MV-4-11 (cell line): ENCODE data around the gene JAKMIP2.

ENCODE experiments used
- DNase-seq: peaks from one replicate; lab custom pipeline; 2025; lab: John Stamatoyannopoulos, UW

JAKMIP2 gene

DNA sequence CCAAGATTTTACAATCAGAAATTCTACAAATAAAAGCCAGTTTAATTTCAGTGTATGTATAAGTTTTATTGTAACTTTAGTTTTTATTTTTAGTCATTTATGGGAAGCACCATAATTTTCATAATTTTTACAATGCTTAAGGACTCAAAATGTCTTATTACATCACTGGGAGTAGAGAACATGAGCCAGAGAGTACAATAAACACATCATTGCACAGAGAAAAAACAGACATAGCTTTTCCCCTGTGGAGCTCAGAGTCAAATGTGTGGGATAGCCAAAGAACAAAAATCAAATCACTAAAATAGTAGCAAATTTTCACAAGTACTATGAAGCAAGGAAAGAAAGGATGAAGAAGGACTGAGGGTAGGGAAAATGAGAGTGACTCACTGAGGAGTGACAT is 5.5 kb upstream of the JAKMIP2 start:
- DNase-seq = no peak

DNA sequence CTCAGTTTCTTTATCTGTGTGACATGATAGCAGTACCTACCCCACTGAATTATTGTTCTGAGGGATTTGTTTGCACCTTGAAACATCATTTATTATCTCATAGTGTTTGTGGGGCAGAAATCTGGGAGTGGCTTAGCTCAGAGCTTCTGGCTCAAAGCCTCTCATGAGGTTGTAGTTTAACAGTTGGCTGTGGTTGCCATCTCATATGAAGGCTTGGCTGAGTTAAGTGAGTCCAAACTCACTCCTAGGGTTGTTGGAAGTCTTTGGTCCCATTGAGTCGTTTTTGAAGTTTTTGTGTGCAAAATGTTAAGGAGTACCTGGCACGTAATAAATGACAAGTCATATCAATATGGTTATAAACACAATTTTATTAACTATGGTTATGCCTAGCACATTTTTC is 3.6 kb upstream of the JAKMIP2 start:
- DNase-seq = no peak

- DNase-seq = no peak
Observed at GRCh38 chr5:147784146-147784987, 1.8 kb upstream of the JAKMIP2 start.

- no peak for DNase-seq
Observed at GRCh38 chr5:147780924-147781573, 1.5 kb downstream of the JAKMIP2 start.

GRCh38 chr5:147779694-147780093 is 2.8 kb downstream of the JAKMIP2 start:
- DNase-seq = no peak

DNA sequence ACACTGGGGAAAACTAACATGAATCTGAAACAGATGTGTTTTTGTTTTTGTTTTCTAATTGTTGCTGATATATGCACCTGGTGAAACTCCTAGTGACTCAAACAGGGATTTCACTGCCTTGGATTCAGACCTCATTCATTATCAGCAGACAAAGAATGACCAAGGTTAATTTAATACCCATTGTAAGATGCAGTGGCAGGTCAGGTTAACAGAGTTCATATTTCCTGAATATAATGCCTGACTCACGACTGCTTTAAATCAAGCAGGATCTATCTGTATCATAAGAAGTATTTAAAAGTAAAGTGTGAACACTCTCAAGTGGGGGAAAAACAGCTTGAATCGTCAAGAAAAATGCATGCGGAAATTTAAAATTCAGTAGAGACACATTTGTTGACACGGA is 5.5 kb downstream of the JAKMIP2 start:
- no peak for DNase-seq

DNA sequence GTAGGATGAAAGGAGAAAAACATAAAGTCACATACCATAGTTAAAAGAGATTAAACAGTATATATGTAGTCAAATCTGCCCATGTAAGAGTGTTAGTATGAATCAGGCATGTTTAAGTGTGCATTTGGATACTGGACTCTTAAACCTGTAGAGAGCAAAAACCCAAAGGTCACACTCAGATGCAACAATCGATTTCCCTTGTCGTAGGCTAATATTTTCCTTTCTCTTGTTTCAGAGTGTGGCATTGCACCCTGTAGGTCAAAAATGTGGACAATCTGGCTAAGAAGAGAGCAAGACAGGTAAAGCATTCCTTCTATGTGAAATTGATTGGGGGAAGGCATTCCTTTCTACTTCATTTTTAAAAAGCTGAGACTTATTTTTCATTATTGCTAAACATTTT is 8.9 kb downstream of the JAKMIP2 start:
- DNase-seq = no peak

DNA sequence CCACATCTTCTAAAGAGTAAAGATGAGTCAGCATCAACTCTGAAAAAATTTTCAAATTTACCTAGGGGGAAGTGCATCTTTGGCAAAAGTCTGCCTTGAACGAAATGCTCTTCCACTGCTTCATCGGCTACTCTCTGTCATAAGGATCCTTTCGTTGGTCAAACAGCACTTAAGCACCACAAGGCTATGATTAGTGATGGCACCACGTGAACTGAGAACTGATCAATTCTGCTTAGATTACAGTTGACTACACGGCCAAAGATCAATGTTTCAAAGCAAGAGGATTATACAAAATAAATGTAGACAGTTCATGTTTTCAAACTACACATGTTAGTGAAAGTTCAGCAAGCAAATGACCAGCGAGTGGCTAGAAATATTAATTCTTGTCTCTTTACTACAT is 9.4 kb downstream of the JAKMIP2 start:
- no peak for DNase-seq

- no peak for DNase-seq
Observed at GRCh38 chr5:147767048-147767447, 15.5 kb downstream of the JAKMIP2 start.

GRCh38 chr5:147763791-147764525 is 18.6 kb downstream of the JAKMIP2 start:
- no peak for DNase-seq

DNA sequence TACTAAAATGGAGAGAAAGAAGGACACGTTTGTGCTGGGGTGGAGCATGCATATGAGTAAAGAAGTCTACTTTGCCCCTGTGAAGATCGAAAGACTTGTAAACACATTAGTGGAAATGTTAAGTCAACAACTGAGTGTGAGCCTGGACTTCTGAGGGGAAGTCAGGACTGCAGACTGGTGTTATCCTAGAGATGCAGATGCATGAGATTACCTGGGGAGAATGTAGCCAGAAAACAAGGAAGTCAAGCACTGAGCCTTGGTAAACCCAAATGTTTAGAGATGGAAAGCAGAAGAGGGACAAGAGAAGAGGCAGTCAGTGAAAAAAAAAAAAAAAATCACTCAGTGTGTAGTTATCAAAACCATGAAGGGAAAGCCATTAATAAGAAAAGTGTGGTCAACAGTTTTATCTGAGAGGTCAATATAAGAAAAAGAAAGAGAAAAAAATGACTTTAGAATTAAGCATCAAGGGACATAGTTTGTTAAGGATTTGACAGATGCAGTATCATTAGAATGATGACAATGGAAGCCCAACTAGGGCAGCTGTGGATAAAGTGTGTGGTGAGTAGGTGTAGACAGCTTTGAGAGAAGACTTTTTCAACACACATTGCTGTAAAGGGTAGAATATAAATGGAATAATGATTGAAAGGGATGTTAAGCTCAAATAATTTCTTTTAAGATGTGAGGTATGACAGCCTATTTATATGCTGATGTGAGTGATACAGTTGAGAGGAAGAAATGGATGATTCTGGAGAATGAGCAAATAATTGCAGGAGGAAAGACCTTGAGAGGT is 22.2 kb downstream of the JAKMIP2 start:
- DNase-seq = no peak

DNA sequence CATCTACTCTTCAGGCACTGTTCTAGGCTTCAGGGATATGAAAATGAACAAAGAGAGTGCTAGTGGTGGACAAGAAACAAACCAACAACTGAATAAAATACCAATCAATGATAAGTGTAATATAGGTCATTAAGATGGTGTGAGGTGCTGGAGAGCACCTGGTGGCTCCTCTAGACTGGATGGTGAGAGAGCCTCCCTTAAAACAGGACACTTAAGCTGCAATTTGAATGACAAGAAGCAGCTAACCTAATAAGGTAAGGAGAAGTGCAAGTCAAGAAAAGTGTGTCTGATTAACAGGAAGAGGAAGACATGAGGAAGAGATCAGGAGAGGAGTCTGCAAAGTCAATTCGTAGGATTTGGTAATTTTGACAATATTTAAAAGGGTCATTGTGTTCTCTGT is 23.1 kb downstream of the JAKMIP2 start:
- no peak for DNase-seq

DNA sequence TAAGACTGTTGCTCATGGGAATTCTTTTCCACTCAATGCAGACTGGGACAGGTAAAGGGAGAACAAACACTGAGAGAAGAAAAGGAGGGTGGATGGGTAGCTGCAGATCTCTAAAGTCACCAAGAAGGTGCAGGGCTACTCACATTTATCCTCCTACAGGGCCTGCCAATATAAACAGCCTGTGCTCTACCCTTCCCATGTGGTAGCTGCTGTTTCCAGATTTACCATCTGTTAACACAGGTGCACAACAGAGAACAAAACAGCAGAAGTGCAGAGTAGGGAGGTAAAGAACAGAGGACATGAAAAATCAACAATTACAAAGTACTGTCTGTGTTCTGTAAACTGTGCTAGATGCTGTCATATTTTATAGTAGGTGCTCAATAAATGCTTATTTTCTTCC is 26.0 kb downstream of the JAKMIP2 start:
- no peak for DNase-seq

DNA sequence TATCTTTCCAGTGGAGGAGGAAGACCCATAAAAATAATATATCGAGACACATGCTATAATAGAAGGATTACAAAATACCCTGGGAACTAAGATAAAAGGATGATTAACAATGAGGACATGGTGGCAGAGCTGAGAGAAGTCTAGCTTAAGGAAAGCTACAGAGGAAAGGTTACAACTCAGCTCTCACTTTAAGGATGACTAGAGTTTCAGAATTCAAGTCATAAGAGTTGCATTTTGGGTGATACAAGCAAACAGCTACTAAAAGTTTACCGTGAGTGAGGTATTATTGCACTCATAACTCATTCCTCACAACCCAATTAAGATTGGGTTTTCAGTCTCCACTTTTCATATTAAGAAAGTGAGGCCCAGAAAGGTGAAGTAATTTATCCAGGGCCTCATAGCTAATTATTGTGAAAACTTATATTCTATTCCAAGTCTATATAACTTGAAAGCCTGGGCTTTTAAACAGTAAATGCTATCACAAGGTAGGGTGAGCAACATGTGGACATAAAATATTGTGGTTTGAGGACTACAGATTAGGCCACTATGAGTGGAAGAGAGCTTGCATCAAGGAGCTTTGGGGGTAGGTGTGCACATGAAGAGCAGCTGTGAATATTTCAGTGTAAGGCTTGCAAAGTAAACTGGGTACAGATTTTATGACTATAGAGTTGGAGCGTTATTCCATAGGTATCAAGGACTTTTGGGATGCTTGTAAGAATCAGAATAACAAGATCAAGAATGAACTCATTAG is 28.0 kb downstream of the JAKMIP2 start:
- DNase-seq = no peak

DNA sequence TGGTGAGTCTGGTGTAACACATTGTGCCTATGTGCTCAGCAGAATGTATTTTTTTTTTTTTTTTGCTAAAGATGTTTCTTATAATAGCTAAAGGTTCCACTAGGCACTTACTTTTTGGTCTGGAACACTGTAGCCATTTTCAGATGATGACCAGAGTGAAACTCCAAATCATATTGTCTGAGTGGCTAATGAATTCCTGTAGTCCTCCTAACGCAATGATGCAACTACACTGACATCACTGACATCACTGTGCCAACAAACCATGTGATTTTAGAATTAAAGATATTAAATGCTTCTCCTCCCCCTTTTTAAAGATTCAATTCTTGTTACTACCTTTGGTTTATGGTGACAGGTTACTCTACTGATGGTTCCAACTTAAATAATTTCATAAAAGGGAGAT is 28.8 kb downstream of the JAKMIP2 start:
- no peak for DNase-seq

- DNase-seq = peak; percentile 21
Observed at GRCh38 chr5:147752666-147753290, 29.8 kb downstream of the JAKMIP2 start.

- no peak for DNase-seq
Observed at GRCh38 chr5:147752033-147752432, 30.5 kb downstream of the JAKMIP2 start.

DNA sequence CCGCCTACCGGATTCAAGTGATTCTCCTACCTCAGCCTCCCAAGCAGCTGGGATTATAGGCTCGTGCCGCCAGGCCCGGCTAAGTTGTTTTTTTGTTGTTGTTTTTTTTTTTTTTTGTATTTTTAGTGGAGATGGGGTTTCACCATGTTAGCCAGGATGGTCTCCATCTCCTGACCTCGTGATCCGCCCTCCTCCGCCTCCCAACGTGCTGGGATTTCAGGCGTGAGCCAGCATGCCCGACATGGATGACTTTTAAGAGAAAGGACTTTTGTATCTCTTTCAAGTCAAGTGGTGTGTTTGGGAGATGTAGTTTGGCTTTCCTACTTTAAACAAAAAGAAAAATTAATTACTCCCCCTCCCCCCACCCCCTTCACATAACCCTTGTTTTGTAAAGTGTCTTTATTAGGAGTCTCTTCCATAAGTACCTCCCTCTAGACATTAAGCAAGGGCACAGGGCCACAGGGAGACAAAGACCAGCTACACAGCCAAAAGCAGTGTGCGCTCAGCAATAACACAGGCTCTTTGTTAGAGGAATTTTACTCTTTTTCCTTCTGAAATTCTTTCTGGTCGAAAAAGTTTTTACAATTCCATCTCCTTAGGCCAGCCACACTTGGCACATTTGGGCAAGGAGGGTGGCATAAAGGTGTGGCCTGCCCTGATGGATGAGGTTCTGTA is 31.2 kb downstream of the JAKMIP2 start:
- DNase-seq = no peak

- DNase-seq = no peak
Observed at GRCh38 chr5:147750065-147750464, 32.5 kb downstream of the JAKMIP2 start.

- DNase-seq = no peak
Observed at GRCh38 chr5:147748590-147748989, 33.9 kb downstream of the JAKMIP2 start.
